HG02981 (cell line): ENCODE results near the gene SOS2.

Source experiments
- ATAC-seq: cut with Tn5 transposase; IDR thresholded peaks from one replicate; pipeline ENCODE4 v1.9.1; 2021; ENCODE audit warnings: mild to moderate bottlenecking, moderate library complexity; ENCODE audit not compliant: unreplicated experiment

Gene SOS2

DNA sequence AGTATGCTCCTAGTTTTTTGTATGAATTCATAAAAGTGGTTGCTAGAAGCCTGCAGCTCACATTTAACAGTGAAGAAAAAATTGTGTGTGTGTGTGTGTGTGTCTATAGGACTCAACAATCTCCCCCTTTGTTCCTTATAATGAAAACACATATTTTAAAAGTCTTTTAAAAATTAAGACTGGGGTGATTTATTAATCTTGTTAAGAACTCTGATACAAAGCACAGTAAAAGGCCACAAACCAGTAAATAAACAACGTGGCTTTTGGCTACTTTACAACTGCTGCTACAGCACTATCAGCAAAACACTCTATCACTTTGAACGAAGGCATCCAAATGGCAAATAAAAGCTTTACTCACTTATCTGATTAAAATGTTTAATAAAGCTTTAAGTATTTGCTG, 114.4 kb downstream of the SOS2 start:
- no peak for ATAC-seq

DNA sequence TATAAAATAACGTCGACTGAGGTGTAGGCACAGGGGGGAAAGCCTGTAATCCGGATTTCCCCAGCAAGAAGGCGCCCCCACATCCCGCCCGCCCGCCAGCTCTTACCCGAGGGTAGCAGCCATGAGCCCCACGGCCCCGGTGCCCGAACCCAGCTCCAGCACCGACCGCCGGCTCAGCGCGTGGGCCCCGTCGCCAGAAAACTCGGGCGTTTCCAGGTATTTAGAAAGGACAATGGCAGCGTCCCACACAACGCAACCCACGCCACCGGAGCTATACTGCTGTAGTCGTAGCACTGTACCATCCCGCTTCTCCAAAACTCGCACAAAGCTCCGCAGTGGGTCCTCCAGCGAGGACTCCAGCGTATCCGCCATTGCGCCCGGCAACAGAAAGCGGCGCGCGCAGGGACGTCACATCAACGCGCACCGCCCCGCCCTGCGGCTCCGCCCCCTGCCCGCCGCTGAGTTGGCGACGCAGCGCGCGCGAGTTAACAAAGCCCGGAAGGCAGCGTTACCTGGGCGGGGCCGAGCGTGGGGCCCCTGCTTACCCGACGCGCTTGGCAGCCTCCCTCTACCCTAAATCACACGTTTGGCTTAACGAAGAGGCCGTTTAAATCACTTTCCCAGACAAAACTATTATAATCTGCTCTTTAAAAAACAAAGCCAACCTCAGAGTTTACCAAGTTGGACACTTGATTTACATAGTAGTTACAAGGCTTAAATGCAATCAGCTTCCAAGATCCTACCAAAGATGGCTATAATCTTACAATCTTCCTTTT, 115.0 kb downstream of the SOS2 start, which contains the start of gene VCPKMT:
VCPKMT (minus strand) TSS at position 392 of the 776 bp plus-strand sequence; CDS start at position 372, 20 bp downstream.
- peak; percentile 96 for ATAC-seq

DNA sequence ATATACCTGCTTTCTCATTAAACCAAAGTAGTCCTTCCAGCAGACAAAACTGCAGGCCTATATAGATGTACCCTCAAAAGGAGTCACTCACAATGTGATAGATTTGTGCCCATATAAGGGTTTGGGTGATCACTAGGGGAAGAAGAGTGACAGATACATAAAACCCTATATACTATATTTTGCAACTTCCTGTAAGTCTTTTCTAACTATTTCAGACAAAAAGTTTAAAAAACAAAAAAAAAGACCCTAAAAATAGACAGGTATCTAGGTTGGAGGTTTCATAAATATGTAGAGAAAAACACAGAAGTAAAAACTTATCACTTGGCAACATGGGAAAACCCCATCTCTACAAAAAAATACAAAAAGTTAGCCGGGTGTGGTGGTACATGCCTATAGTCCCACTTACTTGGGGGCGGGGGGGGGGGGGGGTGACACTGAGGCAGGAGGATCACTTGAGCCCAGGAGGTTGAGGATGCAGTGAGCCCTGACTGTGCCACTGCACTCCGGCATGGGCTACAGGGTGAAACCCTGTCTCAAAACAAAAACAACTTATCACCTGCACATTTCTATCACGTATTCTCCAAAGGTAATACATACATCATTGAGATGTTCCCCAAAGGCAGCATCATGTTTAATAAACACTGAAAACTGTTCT, 117.9 kb downstream of the SOS2 start:
- ATAC-seq = no peak

DNA sequence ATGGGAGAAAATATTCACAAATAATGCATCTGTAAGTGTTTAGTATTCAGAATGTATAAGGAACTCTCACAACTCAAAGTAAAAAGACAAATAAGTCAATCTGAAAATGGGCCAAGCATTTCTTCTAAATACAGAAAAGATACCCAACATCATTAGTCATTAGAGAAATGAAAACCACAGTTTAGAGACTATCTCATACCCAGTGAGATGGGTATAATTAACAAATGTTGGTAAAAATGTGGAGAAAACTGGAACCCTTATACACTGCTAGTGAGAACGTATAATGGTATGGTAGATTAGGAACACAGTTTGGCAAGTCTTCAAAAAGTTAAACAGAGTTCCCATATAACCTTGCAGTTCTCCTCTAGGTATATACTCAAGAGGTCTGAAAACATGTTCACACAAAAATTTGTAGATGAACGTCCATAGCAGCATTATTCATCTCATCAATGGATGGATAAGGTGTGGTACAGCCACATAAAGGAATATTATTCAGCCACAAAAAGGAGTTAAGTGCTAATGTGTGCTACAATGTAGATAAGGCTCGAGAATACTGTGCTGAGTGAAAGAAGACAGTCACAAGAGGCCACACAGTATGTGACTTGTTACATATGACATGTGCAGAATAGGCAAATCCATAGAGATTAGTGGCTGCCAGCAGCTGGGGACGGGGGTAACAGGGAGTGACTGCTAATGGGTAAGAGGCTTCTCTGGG, 120.9 kb downstream of the SOS2 start:
- ATAC-seq = no peak

DNA sequence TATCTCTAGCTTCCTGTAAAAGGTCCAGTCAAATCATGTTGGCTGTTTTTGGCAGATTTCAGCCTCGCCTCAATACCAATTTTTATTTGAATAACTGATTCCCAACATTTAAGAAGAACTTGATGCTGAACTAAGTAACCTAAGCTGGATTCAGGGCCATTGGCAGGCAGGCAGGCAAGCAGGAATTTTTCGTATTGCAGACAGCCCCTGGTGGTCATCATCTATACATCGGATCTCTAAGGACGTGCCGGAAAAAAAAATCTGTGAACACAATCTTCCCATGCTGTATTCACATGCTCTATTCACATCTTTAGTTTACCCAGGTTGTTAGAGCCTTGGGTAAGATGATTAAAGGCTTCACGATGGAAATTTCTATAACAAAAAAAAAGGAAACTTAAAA, 122.0 kb downstream of the SOS2 start:
- ATAC-seq = no peak

DNA sequence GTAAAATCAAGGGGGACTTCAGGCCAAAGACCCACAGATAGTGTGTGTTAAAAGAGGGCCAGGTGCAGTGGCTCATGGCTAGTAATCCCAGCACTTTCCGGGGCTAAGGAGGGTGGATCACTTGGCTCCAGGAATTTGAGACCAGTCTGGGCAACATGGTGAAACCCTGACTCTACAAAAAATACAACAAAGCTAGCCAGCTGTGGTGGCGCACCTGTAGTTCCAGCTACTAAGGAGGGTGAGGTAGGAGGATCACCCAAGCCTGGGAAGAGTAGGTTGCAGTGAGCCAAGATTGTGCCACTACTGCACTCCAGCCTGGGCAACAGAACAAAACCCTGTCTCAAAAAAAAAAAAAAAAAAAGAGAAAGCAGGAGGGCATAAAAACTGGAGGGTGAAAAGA, 123.5 kb downstream of the SOS2 start:
- ATAC-seq = no peak

DNA sequence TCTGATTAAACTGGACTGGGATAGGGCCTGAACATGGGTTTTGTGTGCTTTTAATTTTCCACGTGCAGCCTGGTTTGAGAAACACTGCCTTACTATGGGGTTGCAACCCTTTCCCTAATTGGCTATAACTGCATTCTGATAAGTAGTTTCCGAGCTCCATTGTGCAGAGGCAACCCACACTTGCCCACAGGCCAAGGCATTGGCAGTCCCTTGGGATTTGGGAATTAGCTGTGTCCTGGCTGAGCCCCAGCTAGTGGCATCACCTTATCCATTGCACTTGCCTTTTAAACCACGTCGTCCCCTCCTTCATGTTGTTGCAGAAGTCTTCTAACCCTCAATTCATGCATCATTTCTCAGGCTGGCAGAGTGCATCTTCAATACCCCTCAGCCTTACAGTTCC, 125.2 kb downstream of the SOS2 start:
- ATAC-seq = no peak

DNA sequence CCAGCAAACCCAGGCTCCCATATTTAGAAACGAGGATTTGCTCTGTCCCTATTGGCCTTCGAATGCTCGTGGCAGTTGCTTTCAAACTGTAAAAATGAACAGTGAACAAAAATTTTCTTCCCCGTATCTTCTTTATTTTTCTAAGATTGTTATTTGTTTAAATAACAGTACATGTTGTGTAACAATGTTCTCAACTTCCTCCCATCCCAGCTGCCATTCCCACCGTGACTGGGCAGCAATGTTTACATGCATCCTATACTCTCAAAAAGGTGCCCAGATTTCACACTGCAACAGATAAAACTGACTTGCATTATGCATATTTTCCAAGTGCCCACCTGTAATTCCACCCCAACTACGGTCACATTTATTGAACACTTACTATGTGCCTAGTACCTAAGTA, 127.8 kb downstream of the SOS2 start:
- ATAC-seq = no peak

DNA sequence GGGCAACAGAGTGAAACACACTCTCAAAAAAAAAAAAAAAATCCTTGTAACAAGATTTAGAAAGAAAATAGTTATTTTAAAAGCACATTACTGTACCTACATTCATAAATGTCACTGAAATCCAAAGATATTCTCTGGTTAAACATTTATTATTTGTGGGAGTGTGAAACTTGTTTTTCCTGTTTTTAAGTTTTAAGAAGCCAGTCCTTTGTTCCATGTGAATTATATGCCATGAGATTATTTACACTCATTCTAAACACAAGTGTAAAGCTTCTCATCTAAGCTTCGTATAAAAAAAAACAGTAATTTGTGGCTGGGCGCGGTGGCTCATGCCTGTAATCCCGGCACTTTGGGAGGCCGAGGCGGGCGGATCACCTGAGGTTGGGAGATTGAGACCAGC, 130.0 kb downstream of the SOS2 start:
- no peak for ATAC-seq

DNA sequence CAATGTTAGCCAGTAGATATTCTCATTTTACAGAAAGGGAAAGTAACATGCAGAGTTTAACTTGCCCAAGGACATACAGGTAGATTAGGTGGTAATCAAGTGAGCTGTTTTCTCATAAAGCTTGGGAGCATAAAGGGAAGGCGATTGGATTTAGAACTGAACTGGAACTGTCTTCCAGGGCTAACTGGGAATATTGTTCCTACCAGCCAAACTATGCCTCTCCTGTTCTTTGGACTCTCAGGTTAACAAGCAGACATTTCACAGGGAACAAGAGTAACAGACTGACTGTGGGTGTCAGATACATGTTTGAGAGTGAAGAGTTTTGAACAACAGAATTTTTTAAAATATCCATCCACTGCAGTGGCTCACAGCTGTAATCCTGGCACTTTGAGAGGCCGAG, 130.6 kb downstream of the SOS2 start:
- no peak for ATAC-seq

DNA sequence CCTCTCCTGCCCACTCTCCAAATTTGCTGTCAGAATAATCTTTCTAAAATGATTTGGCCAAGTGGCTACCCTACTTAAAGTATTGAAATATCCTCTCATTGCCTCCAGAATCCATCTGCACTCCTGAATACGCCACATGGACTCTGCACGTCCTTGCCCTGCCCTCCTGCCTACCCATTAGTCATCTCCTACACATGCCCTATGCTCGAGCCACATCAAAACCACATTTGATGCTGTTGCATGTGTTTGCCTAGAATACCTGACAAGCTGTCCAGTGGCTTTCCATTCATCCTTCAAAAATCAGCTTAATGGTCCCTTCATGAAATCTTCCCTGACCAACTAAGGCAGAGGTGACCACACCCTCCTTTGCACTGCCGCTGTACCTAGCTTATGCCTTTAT, 132.0 kb downstream of the SOS2 start:
- no peak for ATAC-seq

DNA sequence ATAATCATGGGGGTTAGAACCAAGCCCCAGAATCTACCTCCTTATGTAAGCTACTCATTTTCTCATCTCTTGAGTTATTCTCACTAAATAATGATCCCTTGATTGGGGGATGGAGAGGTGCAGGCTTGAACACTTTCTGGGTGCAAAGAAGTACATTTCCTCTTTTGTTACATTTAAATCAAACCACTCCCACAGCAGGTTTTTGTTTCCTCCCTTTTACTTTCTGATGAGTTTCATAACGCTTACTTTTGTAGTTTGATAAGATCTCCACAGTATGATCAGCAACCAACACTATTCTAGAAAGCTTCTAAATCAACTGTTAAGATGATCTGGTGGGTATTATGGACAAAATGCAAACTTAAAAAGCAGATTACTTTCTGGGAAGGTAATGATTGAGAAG, 135.5 kb downstream of the SOS2 start:
- no peak for ATAC-seq

DNA sequence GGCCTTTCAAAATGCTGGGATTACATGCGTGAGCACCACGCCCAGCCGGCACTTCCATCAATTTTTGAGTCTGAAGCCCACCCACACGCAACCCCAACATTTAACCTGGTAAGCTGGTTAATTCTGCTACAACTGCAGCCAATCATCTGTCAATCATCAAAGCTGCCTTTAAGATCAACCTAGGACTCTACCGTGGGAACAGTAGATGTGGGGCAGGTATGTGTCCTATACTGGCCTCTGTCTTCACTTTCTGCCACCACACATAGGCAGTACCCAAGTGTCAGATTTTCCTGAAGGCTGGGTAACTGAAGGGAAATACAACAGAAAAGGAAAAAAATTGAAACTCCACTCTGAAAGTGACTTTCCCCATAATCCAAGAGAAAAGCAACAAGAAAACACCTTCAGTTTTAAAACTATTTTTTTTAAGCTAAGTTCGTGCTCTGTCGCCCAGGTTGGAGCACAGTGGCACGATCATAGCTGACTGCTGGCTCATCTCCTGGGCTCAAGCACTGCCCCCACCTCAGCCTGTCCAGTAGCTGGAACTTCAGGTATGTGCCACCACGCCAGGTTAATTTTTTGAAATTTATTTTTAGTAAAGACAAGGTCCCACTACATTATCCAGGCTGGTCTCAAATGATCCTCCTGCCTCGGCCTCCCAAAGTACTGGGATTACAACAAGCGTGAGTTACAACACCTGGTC, 137.2 kb downstream of the SOS2 start:
- ATAC-seq = no peak

DNA sequence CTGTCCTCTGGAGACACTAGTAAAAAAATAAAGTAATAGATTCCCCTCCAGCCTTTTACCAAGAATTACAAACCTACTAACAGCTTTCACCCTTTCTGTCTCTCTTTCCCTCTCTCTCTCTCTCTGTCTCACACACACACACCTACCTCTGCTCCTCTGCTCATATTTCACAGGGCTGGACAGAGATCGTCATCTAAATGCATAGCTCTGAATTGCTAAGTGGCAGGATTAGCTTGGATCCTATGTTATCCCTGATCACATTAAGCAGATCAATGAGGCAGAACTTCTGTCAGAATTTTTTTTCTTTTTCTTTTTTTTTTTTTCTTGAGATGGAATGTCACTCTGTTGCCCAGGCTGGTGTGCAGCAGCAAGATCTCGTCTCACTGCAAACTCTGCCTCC, 137.9 kb downstream of the SOS2 start:
- ATAC-seq = no peak

DNA sequence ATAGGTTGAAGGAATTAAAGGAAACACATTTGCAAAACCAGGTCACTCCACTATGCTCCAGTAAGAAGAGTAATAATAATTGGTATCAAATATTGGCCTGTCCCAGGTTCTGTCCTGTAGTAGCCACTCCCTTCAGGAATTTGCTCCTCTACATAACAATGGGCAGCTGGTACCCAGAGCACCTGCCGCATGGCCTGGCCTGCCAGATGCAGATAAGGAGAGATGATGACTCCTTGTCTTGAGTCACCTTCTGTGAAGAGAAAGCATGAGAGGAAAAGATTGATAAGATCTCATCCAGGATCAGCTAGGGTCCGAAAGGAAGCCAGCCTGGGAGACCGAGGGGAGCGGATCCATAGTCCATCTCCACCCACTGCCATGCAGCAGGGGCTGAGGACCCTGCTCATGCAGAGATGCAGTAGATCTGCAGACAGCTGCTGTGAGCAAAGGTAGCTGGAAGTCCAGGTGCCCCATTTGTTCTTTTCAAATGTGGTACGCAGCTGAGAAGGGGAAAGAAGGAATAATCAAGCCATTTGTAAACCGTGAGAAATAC, 139.3 kb downstream of the SOS2 start:
- ATAC-seq = no peak

DNA sequence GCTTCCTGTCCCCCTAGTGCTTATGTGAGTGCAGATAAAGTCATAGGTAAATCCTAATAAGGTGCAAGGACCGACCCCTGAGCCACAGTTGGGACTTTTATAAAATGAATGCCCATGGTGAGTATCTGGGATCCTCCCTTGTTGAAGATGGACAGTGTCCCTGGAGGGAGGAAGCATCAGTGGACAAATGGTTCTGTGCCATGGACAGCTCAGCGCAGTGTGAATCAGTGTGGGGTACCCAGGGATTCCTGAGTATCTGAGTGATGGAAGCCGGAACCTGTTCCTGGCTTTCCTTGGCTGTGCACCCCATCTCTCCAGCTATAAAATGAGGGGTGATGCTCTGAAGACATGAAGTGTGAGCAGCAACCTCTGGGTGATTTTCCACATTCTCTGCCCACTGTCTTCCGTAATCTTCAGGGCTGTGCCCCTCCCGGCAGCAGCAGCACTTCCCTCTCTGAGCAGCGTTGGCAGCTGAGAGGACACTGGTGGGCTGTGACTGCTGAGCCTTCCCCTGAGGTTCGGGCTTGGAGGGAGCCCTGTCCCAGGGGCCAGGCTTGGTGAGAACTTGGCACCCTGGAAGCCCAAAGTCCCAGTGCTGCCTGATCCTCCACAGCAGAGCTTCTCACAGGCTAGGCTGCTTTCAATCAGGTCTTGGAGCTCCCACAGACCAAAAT, 140.0 kb downstream of the SOS2 start:
- no peak for ATAC-seq

DNA sequence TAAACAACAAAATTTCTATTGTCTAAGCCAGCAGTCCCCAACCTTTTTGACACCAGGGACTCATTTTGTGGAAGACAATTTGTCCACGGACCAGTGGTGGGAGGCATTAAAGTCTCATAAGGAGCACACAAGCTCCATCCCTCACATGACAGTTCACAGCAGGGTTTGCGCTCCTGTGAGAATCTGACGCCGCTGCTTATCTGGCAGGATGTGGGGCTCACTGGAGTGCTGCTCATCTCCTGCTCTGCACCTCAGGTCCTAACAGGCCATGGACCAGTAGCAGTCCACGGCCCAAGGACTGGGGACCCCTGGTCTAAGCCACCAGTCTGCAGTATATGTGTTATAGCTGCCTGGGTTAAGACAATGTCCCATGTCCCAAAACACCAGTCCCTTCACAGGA, 142.2 kb downstream of the SOS2 start:
- ATAC-seq = no peak

DNA sequence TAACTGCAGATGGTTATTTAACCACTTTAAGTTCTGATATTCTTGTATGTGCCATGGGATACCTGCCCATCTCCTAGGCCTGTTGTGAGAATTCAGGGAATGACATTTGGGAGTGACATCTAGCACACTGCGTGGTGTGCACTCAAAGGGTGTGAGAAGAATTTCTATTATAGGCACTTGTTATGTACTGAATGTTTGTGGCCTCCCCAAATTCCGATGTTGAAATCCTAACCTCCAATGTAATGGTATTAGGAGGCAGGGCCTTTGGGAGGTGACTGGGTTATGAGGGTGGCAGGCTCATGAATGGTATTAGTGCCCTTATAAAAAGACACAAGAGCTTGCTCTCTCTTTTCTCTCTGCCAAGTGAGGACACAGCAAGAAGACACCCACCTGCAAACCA, 142.6 kb downstream of the SOS2 start:
- no peak for ATAC-seq

DNA sequence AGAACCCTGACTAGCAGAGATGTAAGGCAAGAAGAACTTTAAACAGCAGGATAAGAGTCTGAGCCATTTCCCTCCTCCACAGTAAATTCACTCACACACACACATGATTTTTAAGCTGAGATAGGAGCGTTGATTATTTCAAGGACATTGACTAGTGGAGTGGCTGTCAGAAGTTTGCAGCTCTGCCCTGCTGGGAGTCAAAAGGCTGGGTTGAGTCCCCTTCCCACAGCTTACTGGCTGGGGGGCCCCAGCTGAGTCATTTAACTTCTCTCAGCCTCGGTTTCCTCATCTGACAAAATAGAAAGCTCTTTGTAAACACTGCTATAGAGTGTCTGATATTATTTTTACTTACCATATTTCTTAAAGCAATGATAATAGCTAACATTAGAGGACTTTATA, 143.3 kb downstream of the SOS2 start:
- no peak for ATAC-seq

DNA sequence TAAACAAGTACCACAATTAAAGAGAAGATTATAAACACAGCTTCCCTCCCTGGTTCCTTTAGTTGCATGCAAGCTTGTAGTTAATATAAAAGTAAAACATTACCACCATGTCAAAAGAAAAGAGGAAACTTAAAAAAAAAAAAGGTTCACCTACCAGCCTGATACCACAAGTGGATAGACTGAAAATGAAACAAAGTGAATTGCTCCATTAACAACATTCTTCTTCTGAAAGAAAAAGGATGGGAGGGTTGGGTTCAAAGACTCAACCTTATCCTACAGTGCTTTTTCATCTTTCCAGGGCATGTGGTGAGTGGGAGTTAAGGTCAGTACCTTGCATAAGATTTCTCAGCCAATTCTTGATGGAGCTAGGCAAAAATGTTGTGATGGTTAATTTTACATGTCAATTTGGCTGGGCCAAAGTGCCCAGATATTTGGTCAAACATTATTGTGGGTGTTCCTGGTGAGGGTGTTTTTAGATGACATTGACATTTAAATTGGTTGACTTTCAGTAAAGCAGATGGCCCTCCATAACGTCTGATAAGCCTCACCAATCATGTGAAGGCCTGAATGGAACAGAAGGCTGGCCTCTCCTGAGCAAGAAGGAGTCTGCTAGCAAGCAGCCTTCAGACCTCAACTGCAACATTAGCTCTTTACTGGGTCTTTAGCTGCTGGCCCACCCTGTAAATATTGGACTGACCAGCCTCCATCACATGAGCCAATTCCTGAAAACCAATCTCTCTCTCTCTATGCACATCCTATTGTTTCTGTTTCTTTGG, 143.8 kb downstream of the SOS2 start:
- no peak for ATAC-seq
